ENCODE data around the gene ALPK3.

The ALPK3 gene, protein sequence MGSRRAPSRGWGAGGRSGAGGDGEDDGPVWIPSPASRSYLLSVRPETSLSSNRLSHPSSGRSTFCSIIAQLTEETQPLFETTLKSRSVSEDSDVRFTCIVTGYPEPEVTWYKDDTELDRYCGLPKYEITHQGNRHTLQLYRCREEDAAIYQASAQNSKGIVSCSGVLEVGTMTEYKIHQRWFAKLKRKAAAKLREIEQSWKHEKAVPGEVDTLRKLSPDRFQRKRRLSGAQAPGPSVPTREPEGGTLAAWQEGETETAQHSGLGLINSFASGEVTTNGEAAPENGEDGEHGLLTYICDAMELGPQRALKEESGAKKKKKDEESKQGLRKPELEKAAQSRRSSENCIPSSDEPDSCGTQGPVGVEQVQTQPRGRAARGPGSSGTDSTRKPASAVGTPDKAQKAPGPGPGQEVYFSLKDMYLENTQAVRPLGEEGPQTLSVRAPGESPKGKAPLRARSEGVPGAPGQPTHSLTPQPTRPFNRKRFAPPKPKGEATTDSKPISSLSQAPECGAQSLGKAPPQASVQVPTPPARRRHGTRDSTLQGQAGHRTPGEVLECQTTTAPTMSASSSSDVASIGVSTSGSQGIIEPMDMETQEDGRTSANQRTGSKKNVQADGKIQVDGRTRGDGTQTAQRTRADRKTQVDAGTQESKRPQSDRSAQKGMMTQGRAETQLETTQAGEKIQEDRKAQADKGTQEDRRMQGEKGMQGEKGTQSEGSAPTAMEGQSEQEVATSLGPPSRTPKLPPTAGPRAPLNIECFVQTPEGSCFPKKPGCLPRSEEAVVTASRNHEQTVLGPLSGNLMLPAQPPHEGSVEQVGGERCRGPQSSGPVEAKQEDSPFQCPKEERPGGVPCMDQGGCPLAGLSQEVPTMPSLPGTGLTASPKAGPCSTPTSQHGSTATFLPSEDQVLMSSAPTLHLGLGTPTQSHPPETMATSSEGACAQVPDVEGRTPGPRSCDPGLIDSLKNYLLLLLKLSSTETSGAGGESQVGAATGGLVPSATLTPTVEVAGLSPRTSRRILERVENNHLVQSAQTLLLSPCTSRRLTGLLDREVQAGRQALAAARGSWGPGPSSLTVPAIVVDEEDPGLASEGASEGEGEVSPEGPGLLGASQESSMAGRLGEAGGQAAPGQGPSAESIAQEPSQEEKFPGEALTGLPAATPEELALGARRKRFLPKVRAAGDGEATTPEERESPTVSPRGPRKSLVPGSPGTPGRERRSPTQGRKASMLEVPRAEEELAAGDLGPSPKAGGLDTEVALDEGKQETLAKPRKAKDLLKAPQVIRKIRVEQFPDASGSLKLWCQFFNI (N-terminal part only)

DNA sequence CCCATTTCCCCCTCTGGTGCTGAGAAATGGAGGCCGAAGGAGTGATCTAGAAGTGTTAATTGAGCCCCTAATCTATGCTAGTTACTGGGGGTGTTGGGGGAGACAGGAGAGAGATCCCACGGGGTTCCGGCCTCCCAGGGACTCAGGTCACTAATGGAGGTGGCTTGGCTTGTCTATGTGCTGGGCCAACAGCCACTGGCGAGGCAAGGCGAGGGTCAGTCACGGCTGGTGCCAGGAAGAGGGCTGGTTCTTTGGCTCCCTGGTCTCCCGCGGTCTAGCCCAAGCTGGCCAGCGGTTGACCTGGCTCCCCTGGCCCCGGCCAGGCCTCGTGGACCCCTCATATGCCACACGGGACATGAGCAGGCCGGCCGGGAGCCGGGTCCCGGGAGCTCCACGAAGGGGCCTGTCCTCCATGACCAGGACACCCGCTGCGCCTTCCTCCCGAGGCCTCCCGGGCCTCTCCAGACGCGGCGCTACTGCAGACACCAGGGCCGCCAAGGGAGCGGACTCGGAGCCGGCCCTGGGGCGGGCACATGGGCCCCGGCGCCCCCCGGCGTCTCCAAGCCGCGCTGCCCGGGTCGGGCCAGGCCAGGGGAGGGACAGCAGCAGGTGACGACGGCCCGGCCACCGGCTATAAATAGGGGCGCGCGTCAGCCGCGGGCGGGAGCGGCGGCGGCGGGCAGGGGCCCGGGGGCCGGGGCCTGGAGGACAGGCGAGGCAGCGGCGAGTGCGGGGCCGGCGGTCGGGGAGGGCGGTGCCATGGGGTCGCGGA is at the start of gene ALPK3:
Gene ALPK3, plus strand, starts transcription at position 663 of the 772 bp plus-strand sequence. Its CDS starts 97 bp downstream, at position 760.
- Histone ChIP-seq H3K27me3 (ENCODE audit: control insufficient read depth, insufficient read depth, low read length) (peaks cover 5% of the 10 kb centered on the region), H3K4me3 (ENCODE audit: low read length) (no peak within 1 kb of the TSS), H3K9ac (ENCODE audit: low read length) (peak within 1 kb of the TSS; percentile 51), H3K4me1 (ENCODE audit: control insufficient read depth, insufficient read depth, low read length) (peaks cover 24% of the 10 kb centered on the region), H3K9me3 (ENCODE audit: control insufficient read depth, low read length) (no peaks in the 10 kb centered on the region), H3K36me3 (ENCODE audit: control insufficient read depth, insufficient read depth, low read length) (no peaks in the 10 kb centered on the region)

DNA sequence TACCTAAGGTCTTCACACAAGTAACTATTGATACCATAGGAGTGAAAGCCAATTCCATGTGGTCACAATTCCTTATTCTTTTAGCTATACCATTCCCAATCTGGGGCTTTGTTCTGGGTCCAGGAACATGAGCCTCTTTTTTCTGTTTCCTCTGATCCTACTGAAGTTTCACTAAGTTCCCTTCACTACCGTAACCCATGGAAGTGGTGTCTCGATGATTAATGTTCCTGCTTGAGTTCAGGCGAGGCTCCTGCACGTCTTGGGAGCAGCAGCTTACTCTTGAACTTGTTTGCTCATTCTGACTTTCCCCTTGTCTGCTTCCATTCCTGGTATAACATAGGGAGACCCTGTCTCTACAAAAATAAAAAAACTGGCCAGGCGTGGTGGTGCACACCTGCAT is 45.1 kb upstream of the ALPK3 start:
- Histone ChIP-seq H3K4me3 (ENCODE audit: low read length) (no peak overlapping the region), H3K27me3 (ENCODE audit: control insufficient read depth, insufficient read depth, low read length) (no peaks in the 10 kb centered on the region), H3K9ac (ENCODE audit: low read length) (no peak overlapping the region), H3K4me1 (ENCODE audit: control insufficient read depth, insufficient read depth, low read length) (no peaks in the 10 kb centered on the region), H3K36me3 (ENCODE audit: control insufficient read depth, insufficient read depth, low read length) (no peaks in the 10 kb centered on the region), H3K9me3 (ENCODE audit: control insufficient read depth, low read length) (no peaks in the 10 kb centered on the region)

DNA sequence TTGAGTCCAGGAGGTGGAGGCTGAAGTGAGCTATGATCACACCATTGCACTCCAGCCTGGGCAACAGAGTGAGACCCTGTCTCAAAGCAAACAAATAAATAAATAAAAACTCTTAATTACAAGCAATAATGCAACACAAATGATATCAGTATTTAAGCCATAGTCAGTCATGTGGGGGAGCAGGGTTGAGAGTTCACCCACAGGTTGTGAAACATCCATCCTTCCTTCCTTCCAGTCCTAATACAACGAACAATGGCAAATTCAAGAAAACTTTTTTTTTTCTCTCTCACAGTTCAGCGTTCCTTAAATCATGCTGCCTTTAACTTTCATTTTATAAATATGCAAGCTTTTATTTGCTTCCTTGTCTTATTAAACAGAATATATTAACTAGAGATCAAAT is 44.7 kb upstream of the ALPK3 start:
- no peaks in the 10 kb centered on the region for H3K4me1 ChIP-seq (ENCODE audit: control insufficient read depth, insufficient read depth, low read length)
- H3K27me3 ChIP-seq (ENCODE audit: control insufficient read depth, insufficient read depth, low read length), result no peaks in the 10 kb centered on the region
- no peaks in the 10 kb centered on the region for H3K9me3 ChIP-seq (ENCODE audit: control insufficient read depth, low read length)
- no peaks in the 10 kb centered on the region for H3K36me3 ChIP-seq (ENCODE audit: control insufficient read depth, insufficient read depth, low read length)
- no peak overlapping the region for H3K9ac ChIP-seq (ENCODE audit: low read length)
- H3K4me3 ChIP-seq (ENCODE audit: low read length), result no peak overlapping the region

DNA sequence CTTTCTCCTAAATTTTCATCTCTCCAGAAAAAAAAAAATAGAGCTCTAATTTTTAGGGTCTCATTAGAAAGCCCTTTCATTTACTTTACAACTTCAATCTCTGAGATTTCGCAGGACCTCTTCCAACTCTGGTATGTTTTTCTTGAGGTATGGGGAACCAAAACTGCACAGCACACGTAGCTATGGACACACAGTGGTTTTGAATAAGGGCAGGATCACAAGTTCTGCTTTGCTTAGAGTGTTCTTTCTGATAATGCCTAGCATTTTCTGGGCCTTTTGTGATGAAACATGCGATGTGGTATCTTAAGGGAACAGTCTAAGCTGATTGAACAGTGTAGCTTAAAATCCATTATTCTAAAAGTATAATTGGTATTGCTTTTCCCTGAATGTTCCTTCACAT is 43.4 kb upstream of the ALPK3 start:
- H3K4me1 ChIP-seq (ENCODE audit: control insufficient read depth, insufficient read depth, low read length), result no peaks in the 10 kb centered on the region
- no peaks in the 10 kb centered on the region for H3K36me3 ChIP-seq (ENCODE audit: control insufficient read depth, insufficient read depth, low read length)
- no peaks in the 10 kb centered on the region for H3K27me3 ChIP-seq (ENCODE audit: control insufficient read depth, insufficient read depth, low read length)
- no peaks in the 10 kb centered on the region for H3K9me3 ChIP-seq (ENCODE audit: control insufficient read depth, low read length)
- no peak overlapping the region for H3K4me3 ChIP-seq (ENCODE audit: low read length)
- H3K9ac ChIP-seq (ENCODE audit: low read length), result no peak overlapping the region

DNA sequence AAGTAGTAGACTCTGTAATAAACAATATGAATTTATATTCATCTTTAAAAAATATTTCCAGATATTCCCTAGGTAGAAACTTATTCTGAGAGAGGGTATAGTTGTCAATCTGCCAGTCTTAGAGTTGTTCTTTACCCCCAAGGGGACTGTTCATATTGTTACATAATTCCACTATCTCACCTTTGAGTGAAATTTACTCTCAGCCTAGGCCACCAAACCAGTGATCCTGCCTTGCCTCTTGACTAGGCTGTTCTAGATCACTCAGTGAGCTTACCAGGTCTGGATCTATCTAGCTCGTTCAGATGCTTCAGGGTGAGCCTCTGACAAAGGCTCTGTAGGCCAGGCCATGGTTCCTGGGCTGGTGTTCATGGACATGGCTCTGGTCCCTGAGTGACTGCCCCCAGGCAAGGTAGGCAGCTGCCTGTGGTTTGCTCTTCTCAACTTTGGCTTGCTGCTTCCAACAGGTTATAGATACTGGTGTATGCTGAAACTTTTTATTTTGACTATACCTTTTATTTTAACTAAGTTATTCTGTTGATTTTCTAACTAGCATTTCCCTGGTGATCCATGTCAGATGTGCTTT is 41.2 kb upstream of the ALPK3 start:
- H3K9ac ChIP-seq (ENCODE audit: low read length), result no peak overlapping the region
- no peaks in the 10 kb centered on the region for H3K4me1 ChIP-seq (ENCODE audit: control insufficient read depth, insufficient read depth, low read length)
- no peaks in the 10 kb centered on the region for H3K27me3 ChIP-seq (ENCODE audit: control insufficient read depth, insufficient read depth, low read length)
- H3K36me3 ChIP-seq (ENCODE audit: control insufficient read depth, insufficient read depth, low read length), result no peaks in the 10 kb centered on the region
- no peak overlapping the region for H3K4me3 ChIP-seq (ENCODE audit: low read length)
- no peaks in the 10 kb centered on the region for H3K9me3 ChIP-seq (ENCODE audit: control insufficient read depth, low read length)

DNA sequence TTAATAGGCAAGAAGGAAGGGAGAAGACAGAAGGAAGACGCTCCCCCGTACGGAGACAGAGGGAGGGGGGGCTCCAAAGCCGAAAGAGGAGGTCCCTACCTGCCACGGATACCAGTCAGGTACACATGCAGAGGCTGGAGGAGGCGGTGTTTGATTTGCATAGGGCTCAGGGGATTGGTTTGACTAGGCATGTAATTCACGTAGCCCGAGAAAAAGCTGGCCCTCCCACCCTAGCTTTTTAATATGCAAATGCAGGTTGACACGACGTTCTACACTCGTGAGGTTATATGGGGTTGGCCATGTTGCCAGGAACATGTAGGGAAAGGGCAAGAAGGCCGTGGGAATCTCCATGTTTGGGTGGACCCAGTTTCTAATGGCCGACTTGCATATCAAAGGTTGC is 39.0 kb upstream of the ALPK3 start:
- no peaks in the 10 kb centered on the region for H3K27me3 ChIP-seq (ENCODE audit: control insufficient read depth, insufficient read depth, low read length)
- H3K4me1 ChIP-seq (ENCODE audit: control insufficient read depth, insufficient read depth, low read length), result no peaks in the 10 kb centered on the region
- no peaks in the 10 kb centered on the region for H3K9me3 ChIP-seq (ENCODE audit: control insufficient read depth, low read length)
- no peaks in the 10 kb centered on the region for H3K36me3 ChIP-seq (ENCODE audit: control insufficient read depth, insufficient read depth, low read length)
- H3K4me3 ChIP-seq (ENCODE audit: low read length), result no peak overlapping the region
- H3K9ac ChIP-seq (ENCODE audit: low read length), result no peak overlapping the region

DNA sequence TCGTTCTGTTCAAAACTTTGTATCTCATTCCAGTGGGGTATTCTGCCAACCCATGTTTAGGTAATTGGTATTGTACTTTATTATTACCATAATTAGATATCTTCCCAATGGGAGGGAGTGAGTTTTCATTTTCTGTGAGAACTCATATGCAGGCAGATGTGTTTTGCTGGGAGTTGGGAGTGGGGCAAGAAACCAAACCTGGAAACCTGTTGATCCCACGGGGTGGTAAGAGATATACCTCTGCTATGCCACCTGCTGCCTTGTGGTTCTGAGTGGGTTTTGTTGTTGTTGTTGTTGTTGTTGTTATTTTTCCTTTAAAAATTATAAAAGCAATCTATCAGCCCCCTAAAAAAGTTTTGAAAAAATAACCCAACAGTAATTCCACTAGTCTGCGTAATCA is 36.7 kb upstream of the ALPK3 start:
- Histone ChIP-seq H3K27me3 (ENCODE audit: control insufficient read depth, insufficient read depth, low read length) (no peaks in the 10 kb centered on the region), H3K9ac (ENCODE audit: low read length) (no peak overlapping the region), H3K36me3 (ENCODE audit: control insufficient read depth, insufficient read depth, low read length) (peaks cover 5% of the 10 kb centered on the region), H3K4me3 (ENCODE audit: low read length) (no peak overlapping the region), H3K4me1 (ENCODE audit: control insufficient read depth, insufficient read depth, low read length) (no peaks in the 10 kb centered on the region), H3K9me3 (ENCODE audit: control insufficient read depth, low read length) (no peaks in the 10 kb centered on the region)

DNA sequence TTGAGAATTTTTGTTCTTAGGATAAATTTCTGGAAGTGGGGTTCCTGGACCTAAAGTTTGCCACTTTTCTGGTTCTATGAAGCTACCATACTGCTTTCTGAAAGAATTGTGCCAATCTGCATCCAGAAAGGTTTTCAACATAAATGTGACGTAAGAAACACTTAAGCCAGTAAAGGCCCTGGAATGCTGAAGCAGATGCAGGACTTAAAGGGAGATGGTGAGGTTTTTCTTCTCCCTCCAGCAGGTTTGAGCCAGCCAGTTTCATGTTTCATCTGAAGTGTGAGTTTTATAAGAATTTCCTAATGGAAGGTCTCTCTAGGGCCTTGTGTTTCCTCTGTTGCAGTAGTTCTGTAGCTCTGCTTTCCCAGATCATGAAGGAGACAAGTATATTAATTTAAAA is 35.7 kb upstream of the ALPK3 start:
- Histone ChIP-seq H3K9ac (ENCODE audit: low read length) (no peak overlapping the region), H3K36me3 (ENCODE audit: control insufficient read depth, insufficient read depth, low read length) (peaks cover 5% of the 10 kb centered on the region), H3K4me3 (ENCODE audit: low read length) (no peak overlapping the region), H3K4me1 (ENCODE audit: control insufficient read depth, insufficient read depth, low read length) (no peaks in the 10 kb centered on the region), H3K27me3 (ENCODE audit: control insufficient read depth, insufficient read depth, low read length) (no peaks in the 10 kb centered on the region), H3K9me3 (ENCODE audit: control insufficient read depth, low read length) (no peaks in the 10 kb centered on the region)

DNA sequence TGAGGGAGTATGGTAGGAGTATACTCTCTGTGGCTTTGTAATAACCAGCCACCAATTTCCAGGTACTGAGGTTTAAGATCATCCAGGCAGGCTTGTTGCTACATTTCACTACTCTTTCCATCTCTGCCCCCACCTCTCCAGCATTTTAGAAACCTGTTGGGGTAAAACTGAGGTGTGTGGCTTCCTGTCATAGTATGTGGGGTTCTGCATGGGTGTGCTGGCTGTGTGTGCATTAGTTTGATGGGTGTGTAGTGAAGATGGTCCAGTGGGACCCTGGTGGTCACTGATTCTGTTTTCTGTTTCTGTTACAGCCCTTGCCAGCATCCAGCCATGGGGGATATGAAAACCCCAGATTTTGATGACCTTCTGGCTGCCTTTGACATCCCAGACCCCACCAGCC is 34.8 kb upstream of the ALPK3 start:
- no peaks in the 10 kb centered on the region for H3K4me1 ChIP-seq (ENCODE audit: control insufficient read depth, insufficient read depth, low read length)
- H3K9ac ChIP-seq (ENCODE audit: low read length), result no peak overlapping the region
- H3K27me3 ChIP-seq (ENCODE audit: control insufficient read depth, insufficient read depth, low read length), result no peaks in the 10 kb centered on the region
- H3K36me3 ChIP-seq (ENCODE audit: control insufficient read depth, insufficient read depth, low read length), result peaks cover 5% of the 10 kb centered on the region
- no peaks in the 10 kb centered on the region for H3K9me3 ChIP-seq (ENCODE audit: control insufficient read depth, low read length)
- H3K4me3 ChIP-seq (ENCODE audit: low read length), result no peak overlapping the region

DNA sequence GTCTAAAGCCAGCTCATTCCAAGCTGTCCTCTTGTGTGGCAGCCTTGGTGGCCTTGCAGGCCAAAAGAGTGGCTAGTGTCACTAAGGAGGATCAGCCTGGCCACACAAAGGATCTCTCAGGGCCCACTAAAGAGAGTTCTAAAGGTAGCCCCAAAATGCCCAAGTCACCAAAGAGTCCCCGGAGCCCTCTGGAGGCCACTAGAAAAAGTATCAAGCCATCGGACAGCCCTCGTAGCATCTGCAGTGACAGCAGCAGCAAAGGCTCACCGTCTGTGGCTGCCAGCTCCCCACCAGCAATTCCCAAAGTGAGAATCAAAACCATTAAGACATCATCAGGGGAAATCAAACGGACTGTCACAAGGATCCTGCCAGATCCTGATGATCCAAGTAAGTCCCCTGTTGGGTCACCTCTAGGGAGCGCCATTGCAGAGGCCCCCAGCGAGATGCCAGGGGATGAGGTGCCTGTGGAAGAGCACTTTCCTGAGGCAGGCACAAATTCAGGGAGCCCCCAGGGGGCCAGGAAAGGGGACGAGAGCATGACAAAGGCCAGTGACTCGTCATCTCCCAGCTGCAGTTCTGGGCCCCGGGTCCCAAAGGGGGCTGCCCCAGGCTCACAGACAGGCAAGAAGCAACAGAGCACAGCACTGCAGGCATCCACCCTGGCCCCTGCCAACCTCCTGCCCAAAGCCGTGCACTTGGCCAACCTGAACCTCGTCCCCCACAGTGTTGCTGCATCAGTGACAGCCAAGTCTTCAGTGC is 33.5 kb upstream of the ALPK3 start:
- no peak overlapping the region for H3K9ac ChIP-seq (ENCODE audit: low read length)
- H3K27me3 ChIP-seq (ENCODE audit: control insufficient read depth, insufficient read depth, low read length), result no peaks in the 10 kb centered on the region
- peaks cover 5% of the 10 kb centered on the region for H3K36me3 ChIP-seq (ENCODE audit: control insufficient read depth, insufficient read depth, low read length)
- H3K9me3 ChIP-seq (ENCODE audit: control insufficient read depth, low read length), result no peaks in the 10 kb centered on the region
- no peaks in the 10 kb centered on the region for H3K4me1 ChIP-seq (ENCODE audit: control insufficient read depth, insufficient read depth, low read length)
- H3K4me3 ChIP-seq (ENCODE audit: low read length), result no peak overlapping the region

Measured in mucosa of stomach (tissue), 1 donor.